ENCODE data around the gene UTS2R. TPM values are rescaled to one million over a fixed set of nuclear protein-coding genes. Genes with fewer than 3 reads are reported as not detected.
A peak's percentile ranks its signal among the peaks of the same experiment; 100 is the strongest.

UTS2R gene
- total and polyA plus RNA-seq, 2 of the 4 experiments (the other 2 are of a cell fraction), result not detected

DNA sequence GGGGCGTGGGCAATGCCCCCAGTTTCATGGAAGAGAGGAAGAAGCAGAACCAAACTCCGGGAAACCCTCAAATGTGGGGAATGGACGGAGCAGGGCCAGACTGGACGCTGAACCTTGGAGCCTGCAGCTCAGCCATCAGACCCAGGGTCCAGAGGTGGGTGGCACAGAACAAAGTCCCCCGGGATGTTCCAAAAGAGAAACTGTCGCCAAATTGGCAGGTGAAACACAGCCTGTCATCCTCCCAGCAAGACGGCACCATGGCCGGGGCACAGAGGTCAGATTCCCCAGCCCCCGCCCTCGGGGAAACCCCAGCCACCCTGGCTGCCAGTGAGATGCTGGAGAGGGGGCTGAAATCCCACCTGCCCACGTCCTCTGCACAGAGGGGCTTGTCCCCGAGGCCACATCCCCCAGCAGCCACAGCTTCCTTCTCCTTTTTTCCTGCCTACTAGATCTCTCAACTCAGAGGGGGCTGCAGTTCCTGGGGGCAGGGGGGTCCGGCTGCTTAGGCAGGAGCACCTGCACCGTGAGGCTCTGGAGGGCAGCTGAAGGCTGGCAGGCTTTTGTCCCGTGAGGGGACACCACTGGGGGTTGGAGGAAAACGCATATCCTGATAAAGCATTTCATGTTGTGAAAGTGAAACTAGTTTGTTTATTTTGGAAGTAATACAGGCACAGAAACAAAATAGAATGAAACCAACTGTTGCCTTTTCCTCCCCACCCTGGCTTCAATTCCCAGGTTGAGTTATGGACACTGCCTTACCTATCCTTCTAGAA lies 36.8 kb upstream of the UTS2R start:
- POLR2A ChIA-PET (ENCODE audit: unreplicated experiment), result no interaction called here
- Histone ChIP-seq H2BK120ac (ENCODE audit: low read depth, low read length) (peak overlapping the region; percentile 24; the same call in 1 of the 2 replicates), H4K5ac (ENCODE audit: low read depth, low read length) (peak overlapping the region; percentile 8), H3K36me3 (ENCODE audit: control insufficient read depth, insufficient read depth, low read length) (no peaks in the 10 kb centered on the region), H4K8ac (ENCODE audit: low read depth in 2 of 2, low read length in 2 of 2) (peak overlapping the region in 1 of 2 experiments; percentile 76; a peak in 2 of 4 replicates), H3K27me3 (ENCODE audit: control insufficient read depth, insufficient read depth, low read length) (0 out of 2 replicates have a peak, but pooled peaks cover 3% of the 10 kb centered on the region), H2AK5ac (ENCODE audit: low read depth, low read length) (peak overlapping the region; percentile 76; the same call in 1 of the 2 replicates), H3K27ac (ENCODE audit: insufficient read depth, low read length) (no peak overlapping the region), H2BK15ac (ENCODE audit: low read depth, low read length) (no peak overlapping the region; the same call in 2 of the 3 replicates), H4K20me1 (ENCODE audit: insufficient read depth, low read length) (no peaks in the 10 kb centered on the region), H3K4me2 (ENCODE audit: low read depth, low read length) (peak overlapping the region; percentile 78), H3K9me1 (ENCODE audit: insufficient read depth, low read length) (peaks cover 7% of the 10 kb centered on the region), H2AFZ (replicated peaks; ENCODE audit: low read length, poor library complexity) (peak overlapping the region; percentile 87), H3K4me1 (ENCODE audit: control insufficient read depth, insufficient read depth, low read length) (peaks cover 32% of the 10 kb centered on the region), H3K18ac (ENCODE audit: low read depth, low read length) (no peak overlapping the region), H2BK5ac (ENCODE audit: low read depth, low read length, poor library complexity, severe bottlenecking) (no peak overlapping the region), H3K23ac (ENCODE audit: low read depth, low read length) (0 out of 2 replicates have a peak overlapping the region, but pooled peaks have one; percentile 65), H2AK9ac (replicated peaks; ENCODE audit: low read depth, low read length, poor library complexity) (peak overlapping the region; percentile 92), H3K56ac (ENCODE audit: extremely low read depth, insufficient read depth, low read length) (no peak overlapping the region), H3K9me3 (ENCODE audit: control insufficient read depth, insufficient read depth, low read length) (no peaks in the 10 kb centered on the region), H3K4me3 (ENCODE audit: insufficient read depth, low read depth, low read length) (peak overlapping the region; percentile 25; the same call in 1 of the 2 replicates), H3K14ac (replicated peaks; ENCODE audit: low read depth, low read length) (peak overlapping the region; percentile 4; the same call in 1 of the 2 replicates), H4K91ac (ENCODE audit: insufficient read depth, low read depth, low read length) (0 out of 2 replicates have a peak overlapping the region, but pooled peaks have one; percentile 6), H3K9ac (ENCODE audit: low read depth, low read length) (no peak overlapping the region), H3K4ac (ENCODE audit: low read depth, low read length) (peak overlapping the region; percentile 56), H2BK20ac (ENCODE audit: low read depth, low read length) (0 out of 2 replicates have a peak overlapping the region, but pooled peaks have one; percentile 9), H3K79me1 (ENCODE audit: low read depth in 1 of 2, low read length in 2 of 2) (0 out of 4 replicates have a peak, but pooled peaks cover 0 to 3% of the 10 kb centered on the region in 2 experiments)
- DNase-seq (peak; percentile 22), ATAC-seq (ENCODE audit: low read depth) (peak; percentile 5; the same call in 1 of the 2 replicates)
- CTCF ChIA-PET, result no interaction called here
- in situ Hi-C loops (cut with MboI; ENCODE audit: low sequenced_read_pairs), result no loop called here
- dilution Hi-C loops (cut with HindIII; ENCODE audit: low sequenced_read_pairs, unreplicated experiment), result no loop called here
- no TSS peak for BruUV-seq (replicated peaks)
- WGBS, 2 experiments (ENCODE audit: extremely low coverage in 2 of 2, insufficient read length in 1 of 2), result 61% methylated on average over 5 of the region's 16 CpGs; no CpG with 5 or more reads in 1 of the 2 experiments
- TF ChIP-seq RCOR1 (IDR thresholded peaks at IDR 0.05; ENCODE audit: insufficient replicate concordance, low read length) (no peak), FOS (IDR thresholded peaks at IDR 0.05; ENCODE audit: low read depth, low read length) (no peak), POLR2A (IDR thresholded peaks at IDR 0.05; ENCODE audit: low read depth, low read length) (no peak), MAZ (IDR thresholded peaks at IDR 0.05; ENCODE audit: borderline replicate concordance, low read depth, low read length) (no peak), BHLHE40 (IDR thresholded peaks at IDR 0.05; ENCODE audit: low read depth, low read length) (peak; percentile 40; the same call in 1 of the 2 replicates), MAFK (IDR thresholded peaks at IDR 0.05; ENCODE audit: low read depth, low read length) (no peak)
- TF ChIP-seq, protein P1, sequence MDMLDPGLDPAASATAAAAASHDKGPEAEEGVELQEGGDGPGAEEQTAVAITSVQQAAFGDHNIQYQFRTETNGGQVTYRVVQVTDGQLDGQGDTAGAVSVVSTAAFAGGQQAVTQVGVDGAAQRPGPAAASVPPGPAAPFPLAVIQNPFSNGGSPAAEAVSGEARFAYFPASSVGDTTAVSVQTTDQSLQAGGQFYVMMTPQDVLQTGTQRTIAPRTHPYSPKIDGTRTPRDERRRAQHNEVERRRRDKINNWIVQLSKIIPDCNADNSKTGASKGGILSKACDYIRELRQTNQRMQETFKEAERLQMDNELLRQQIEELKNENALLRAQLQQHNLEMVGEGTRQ (IDR thresholded peaks at IDR 0.05; ENCODE audit: low read depth, low read length), result no peak
- intact Hi-C loops (cut with micrococcal nuclease), result no loop called here

All from IMR-90 (cell line).